Measurements from ENCODE around the gene KIF6. TPM values are rescaled to one million over a fixed set of nuclear protein-coding genes. Genes with fewer than 3 reads are reported as not detected.

KIF6 gene
- polyA plus RNA-seq, 3 donors, result not detected

DNA sequence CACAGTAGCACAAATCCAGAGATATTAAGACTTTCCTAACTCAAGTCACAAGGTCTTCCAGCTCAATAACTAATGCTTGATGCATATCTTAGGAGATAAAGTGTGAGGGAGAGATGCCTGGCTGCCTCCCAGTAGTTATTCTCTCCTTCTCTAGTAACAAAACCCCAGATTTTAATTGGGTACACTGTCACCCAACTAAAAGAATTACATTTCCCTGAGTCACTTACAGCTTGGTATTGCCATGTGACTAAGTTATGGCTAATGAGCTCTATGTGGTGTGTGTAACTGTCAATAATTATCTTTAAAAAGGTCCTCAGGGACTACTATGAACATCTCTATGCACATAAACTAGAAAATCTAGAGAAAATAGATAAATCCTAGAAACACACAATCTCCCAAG is 32.0 kb downstream of the KIF6 start:
- no peak overlapping the region for H3K9ac ChIP-seq (ENCODE audit: insufficient read depth, low read length, poor library complexity, severe bottlenecking)
- no peaks in the 10 kb centered on the region for H3K36me3 Mint-ChIP-seq
- no peaks in the 10 kb centered on the region for H3K4me1 ChIP-seq (ENCODE audit: control insufficient read depth in 1 of 2, insufficient read depth in 2 of 2, low read length in 2 of 2)
- no peak overlapping the region for H3K4me3 Mint-ChIP-seq
- DNase-seq, result no peak
- peaks cover 0 to 2% (median 2%) of the 10 kb centered on the region in 3 donors for H3K27me3 Mint-ChIP-seq (ENCODE audit: low read depth in 3 of 3)
- H3K36me3 ChIP-seq (replicated peaks in 1 of 2; ENCODE audit: control insufficient read depth in 1 of 2, insufficient read depth in 2 of 2, low read length in 2 of 2), result no peaks in the 10 kb centered on the region
- H3K4me2 ChIP-seq (replicated peaks; ENCODE audit: extremely low read depth, low read length, poor library complexity, severe bottlenecking), result no peak overlapping the region
- H3K79me2 ChIP-seq (ENCODE audit: insufficient read depth, low read length), result no peaks in the 10 kb centered on the region
- no peak overlapping the region for H2AFZ ChIP-seq (ENCODE audit: insufficient read depth, low read depth, low read length, poor library complexity, severe bottlenecking)
- H3K4me3 ChIP-seq (replicated peaks in 1 of 3; ENCODE audit: low read depth in 2 of 3, low read length in 3 of 3), result no peak overlapping the region
- H3K27ac ChIP-seq (ENCODE audit: low read depth in 1 of 2, low read length in 2 of 2), result no peak overlapping the region
- no peaks in the 10 kb centered on the region for H4K20me1 ChIP-seq (ENCODE audit: insufficient read depth, low read length)
- intact Hi-C loops (cut with micrococcal nuclease), result no loop called here
- TF ChIP-seq, protein P1, sequence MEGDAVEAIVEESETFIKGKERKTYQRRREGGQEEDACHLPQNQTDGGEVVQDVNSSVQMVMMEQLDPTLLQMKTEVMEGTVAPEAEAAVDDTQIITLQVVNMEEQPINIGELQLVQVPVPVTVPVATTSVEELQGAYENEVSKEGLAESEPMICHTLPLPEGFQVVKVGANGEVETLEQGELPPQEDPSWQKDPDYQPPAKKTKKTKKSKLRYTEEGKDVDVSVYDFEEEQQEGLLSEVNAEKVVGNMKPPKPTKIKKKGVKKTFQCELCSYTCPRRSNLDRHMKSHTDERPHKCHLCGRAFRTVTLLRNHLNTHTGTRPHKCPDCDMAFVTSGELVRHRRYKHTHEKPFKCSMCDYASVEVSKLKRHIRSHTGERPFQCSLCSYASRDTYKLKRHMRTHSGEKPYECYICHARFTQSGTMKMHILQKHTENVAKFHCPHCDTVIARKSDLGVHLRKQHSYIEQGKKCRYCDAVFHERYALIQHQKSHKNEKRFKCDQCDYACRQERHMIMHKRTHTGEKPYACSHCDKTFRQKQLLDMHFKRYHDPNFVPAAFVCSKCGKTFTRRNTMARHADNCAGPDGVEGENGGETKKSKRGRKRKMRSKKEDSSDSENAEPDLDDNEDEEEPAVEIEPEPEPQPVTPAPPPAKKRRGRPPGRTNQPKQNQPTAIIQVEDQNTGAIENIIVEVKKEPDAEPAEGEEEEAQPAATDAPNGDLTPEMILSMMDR (IDR thresholded peaks at IDR 0.05), result no peak
- H3K9me3 Mint-ChIP-seq, result peaks cover 0 to 5% (median 0%) of the 10 kb centered on the region in 7 donors
- H3K27ac Mint-ChIP-seq, result no peak overlapping the region
- no peaks in the 10 kb centered on the region for H3K9me3 ChIP-seq (replicated peaks in 1 of 2; ENCODE audit: control insufficient read depth in 1 of 2, insufficient read depth in 1 of 2, low read length in 2 of 2)
- H3K27me3 ChIP-seq (ENCODE audit: control insufficient read depth in 2 of 2, insufficient read depth in 2 of 2, low read length in 2 of 2), result no peaks in the 10 kb centered on the region
- H3K4me1 Mint-ChIP-seq, result peaks cover 4% of the 10 kb centered on the region

DNA sequence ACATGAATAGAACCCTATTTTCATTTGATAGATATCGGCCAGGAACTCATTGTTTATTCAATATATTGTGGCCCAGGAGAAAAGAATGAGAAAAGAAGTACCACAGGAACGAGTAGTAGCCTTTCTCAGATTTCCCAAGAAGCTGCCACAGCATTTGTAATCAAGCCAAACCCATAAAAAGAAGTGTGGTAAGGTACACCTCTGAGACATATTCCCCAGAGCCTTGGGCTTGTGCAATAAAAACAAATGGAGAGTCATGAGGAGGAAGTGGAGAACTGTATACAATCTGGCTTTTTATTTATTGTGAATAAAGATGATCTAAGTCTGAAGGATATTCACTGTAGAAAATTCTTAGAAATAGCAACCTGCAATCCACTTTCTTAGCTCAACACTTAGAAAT is 36.7 kb downstream of the KIF6 start:
- H3K27ac Mint-ChIP-seq, result no peak overlapping the region
- no peak overlapping the region for H2AFZ ChIP-seq (ENCODE audit: insufficient read depth, low read depth, low read length, poor library complexity, severe bottlenecking)
- intact Hi-C loops (cut with micrococcal nuclease), result no loop called here

More for the DNA sequence above, 36.7 kb downstream of the KIF6 start:
- H3K36me3 ChIP-seq (replicated peaks in 1 of 2; ENCODE audit: control insufficient read depth in 1 of 2, insufficient read depth in 2 of 2, low read length in 2 of 2), result no peaks in the 10 kb centered on the region
- no peaks in the 10 kb centered on the region for H3K4me1 ChIP-seq (ENCODE audit: control insufficient read depth in 1 of 2, insufficient read depth in 2 of 2, low read length in 2 of 2)
- Mint-ChIP-seq H3K9me3 (peaks cover 0 to 2% (median 0%) of the 10 kb centered on the region in 7 donors), H3K4me3 (no peak overlapping the region), H3K4me1 (peaks cover 12% of the 10 kb centered on the region), H3K27me3 (ENCODE audit: low read depth in 3 of 3) (peaks cover 0 to 6% (median 4%) of the 10 kb centered on the region in 3 donors), H3K36me3 (no peaks in the 10 kb centered on the region)
- H3K4me3 ChIP-seq (replicated peaks in 1 of 3; ENCODE audit: low read depth in 2 of 3, low read length in 3 of 3), result no peak overlapping the region
- TF ChIP-seq, protein P1 (IDR thresholded peaks at IDR 0.05), result no peak
- H3K4me2 ChIP-seq (replicated peaks; ENCODE audit: extremely low read depth, low read length, poor library complexity, severe bottlenecking), result no peak overlapping the region
- no peak overlapping the region for H3K9ac ChIP-seq (ENCODE audit: insufficient read depth, low read length, poor library complexity, severe bottlenecking)
- H3K27me3 ChIP-seq (ENCODE audit: control insufficient read depth in 2 of 2, insufficient read depth in 2 of 2, low read length in 2 of 2), result no peaks in the 10 kb centered on the region
- WGBS (ENCODE audit: insufficient coverage), result 0% methylated on average over 1 of the region's 2 CpGs
- H4K20me1 ChIP-seq (ENCODE audit: insufficient read depth, low read length), result no peaks in the 10 kb centered on the region
- H3K79me2 ChIP-seq (ENCODE audit: insufficient read depth, low read length), result no peaks in the 10 kb centered on the region
- no peak overlapping the region for H3K27ac ChIP-seq (ENCODE audit: low read depth in 1 of 2, low read length in 2 of 2)
- no peak for DNase-seq
- no peaks in the 10 kb centered on the region for H3K9me3 ChIP-seq (replicated peaks in 1 of 2; ENCODE audit: control insufficient read depth in 1 of 2, insufficient read depth in 1 of 2, low read length in 2 of 2)

All from CD14-positive monocyte (primary cell).